Ovary (tissue), 9 donors: Measurements from ENCODE around the gene PRR16. TPM values are rescaled to one million over a fixed set of nuclear protein-coding genes. Genes with fewer than 3 reads are reported as not detected.

Experiments used
- DNase-seq, 5 donors: peaks; one replicate each; pipeline ENCODE4 v3.0.0-alpha.2; 2019 to 2020
- H3K27ac ChIP-seq, 2 donors: fragments of 200-600 bp; one replicate each; pipeline versions ENCODE4 v1.5.1 to v1.8.0; 2019 to 2022
- H3K27me3 ChIP-seq: fragments of 200-600 bp; one replicate; pipeline ENCODE4 v1.8.0; 2022
- H3K36me3 ChIP-seq: fragments of 200-600 bp; sonication (generic); one replicate; pipeline ENCODE4 v1.5.1; 2019
- H3K4me1 ChIP-seq: one replicate; pipeline ENCODE4 v1.8.1; 2013; ENCODE audit warnings: mild to moderate bottlenecking, moderate library complexity; ENCODE audit not compliant: insufficient read depth
- H3K4me3 ChIP-seq: fragments of 200-600 bp; sonication (generic); one replicate; pipeline ENCODE4 v1.5.1; 2017
- H3K9me3 ChIP-seq, 2 donors: fragments of 200-600 bp in 1 of 2; sonication (generic) in 1 of 2; one replicate each; pipeline versions ENCODE4 v1.5.1 to v1.8.1; 2013 to 2019; ENCODE audit warnings: mild to moderate bottlenecking in 1 of 2, moderate library complexity in 1 of 2
- CTCF ChIP-seq, 3 donors: fragments of 450-650 bp in 2 of 3; fragments of 200-600 bp in 1 of 3; IDR thresholded peaks; one replicate each; pipeline versions ENCODE4 v1.5.1 to v1.8.0; 2016 to 2022; ENCODE audit warnings: antibody characterized with exemption in 3 of 3, mild to moderate bottlenecking in 1 of 3
- EP300 ChIP-seq: sonication (generic); formaldehyde crosslinking; IDR thresholded peaks from one replicate; pipeline ENCODE4 v1.6.1; 2017; ENCODE audit warnings: antibody characterized with exemption
- POLR2A ChIP-seq: fragments of 450-650 bp; IDR thresholded peaks from one replicate; pipeline ENCODE4 v1.6.1; 2017; ENCODE audit warnings: antibody characterized with exemption, mild to moderate bottlenecking, moderate library complexity
- WGBS, 3 donors: extraction: QIAGEN DNeasy Blood & Tissue Kit in 1 of 3; methylation state at CpG; one replicate each; pipeline versions ENCODE4 v1.1.5 to v1.1.7; 2013 to 2017; 5-methylcytosine and 5-hydroxymethylcytosine counted together
- intact Hi-C, 4 donors: fragments of 100-400 bp; cut with DNase I; formaldehyde crosslinking; loops; one replicate each; pipeline versions ENCODE4 v1.11.0 to v1.15.1; 2022 to 2023
- polyA plus RNA-seq, 2 donors: library from polyadenylated mRNA; stranded (reverse); fragments of 200-250 nt in 1 of 2; fragments of 350-450 nt in 1 of 2; fragmentation: Illumina TruSeq in 1 of 2; extraction: RNeasy Lipid Tissue Mini Kit (QIAGEN cat#74804) in 1 of 2; gene quantifications; one replicate each; pipeline ENCODE4 v1.2.3, GENCODE V29; 2013 to 2014
- total RNA-seq, 7 donors: library from RNA; depleted of rRNA in 2 of 7; stranded (reverse); fragments of >200 nt in 2 of 7; fragmentation: NEBNext Ultra II Directional in 3 of 7; extraction: Animal tissue kit (Norgen Biotek cat#: 25700) in 3 of 7; gene quantifications; one replicate each; pipeline versions ENCODE4 v1.1.0 to v1.2.4, GENCODE V29; 2016 to 2023
- donor health status: DM: no; HTN: no; CAD: no; lungs with moderate emphysema.
- donor health status: DM: no; HTN: no; CAD: no.
- donor health status: Bipolar disorder and iron deficiency.
- donor health status: DM: yes; HTN: yes; CAD: no.
- donor health status: DM: no; HTN: no; CAD: no.
- donor health status: DM: yes; HTN: yes; CAD: no.

PRR16 gene
- total and polyA plus RNA-seq, 9 donors, result 1.5 to 11.0 (median 4.6) TPM

GRCh38 chr5:120510994-120511686, 47.0 kb downstream of the PRR16 start:
- Histone ChIP-seq H3K9me3 (no peaks in the 10 kb centered on the region), H3K27me3 (no peaks in the 10 kb centered on the region), H3K36me3 (no peaks in the 10 kb centered on the region), H3K27ac (no peak overlapping the region), H3K4me1 (no peaks in the 10 kb centered on the region), H3K4me3 (no peak overlapping the region)
- TF ChIP-seq POLR2A (no peak), CTCF (IDR thresholded peaks at IDR 0.05) (no peak), EP300 (no peak)
- intact Hi-C loops, result no loop called here
- WGBS, 3 donors, result 52 to 67% (median 64%) methylated on average over 4 of the region's 4 CpGs
- no peak for DNase-seq

DNA sequence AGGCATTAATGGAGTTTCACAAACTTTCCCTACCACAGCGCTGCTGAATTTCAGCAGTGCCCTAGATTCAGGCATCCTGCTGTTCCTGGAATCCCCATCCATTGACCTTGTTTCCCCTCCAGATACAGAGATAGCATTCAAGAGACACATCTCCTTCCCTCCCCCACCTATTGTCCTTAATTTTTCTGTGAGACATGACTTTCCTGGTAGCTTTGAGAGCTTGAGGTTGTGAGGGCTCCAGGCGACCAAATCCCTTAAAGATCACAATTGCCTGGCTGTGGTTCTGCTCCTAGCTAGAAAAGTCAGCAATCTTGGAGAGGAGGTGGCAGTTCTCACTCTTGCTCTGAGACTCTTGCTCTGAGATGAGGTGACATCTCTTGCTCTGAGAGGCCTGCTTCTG, 48.0 kb downstream of the PRR16 start:
- no peak overlapping the region for H3K27ac ChIP-seq
- DNase-seq, result no peak
- no peaks in the 10 kb centered on the region for H3K9me3 ChIP-seq
- TF ChIP-seq POLR2A, result no peak
- TF ChIP-seq EP300, result no peak
- no peak for TF ChIP-seq CTCF (IDR thresholded peaks at IDR 0.05)
- no peaks in the 10 kb centered on the region for H3K36me3 ChIP-seq
- H3K4me1 ChIP-seq, result no peaks in the 10 kb centered on the region
- H3K27me3 ChIP-seq, result no peaks in the 10 kb centered on the region
- intact Hi-C loops, result no loop called here
- 42 to 54% (median 43%) methylated on average over 2 of the region's 2 CpGs for WGBS, 3 donors
- H3K4me3 ChIP-seq, result no peak overlapping the region

GRCh38 chr5:120512791-120513650, 48.9 kb downstream of the PRR16 start:
- WGBS, 3 donors, result 86 to 89% (median 89%) methylated on average over 13 of the region's 13 CpGs
- H3K36me3 ChIP-seq, result no peaks in the 10 kb centered on the region
- H3K27me3 ChIP-seq, result no peaks in the 10 kb centered on the region
- intact Hi-C loops, result no loop called here
- H3K4me1 ChIP-seq, result no peaks in the 10 kb centered on the region
- no peaks in the 10 kb centered on the region for H3K9me3 ChIP-seq
- no peak overlapping the region for H3K27ac ChIP-seq
- TF ChIP-seq CTCF (IDR thresholded peaks at IDR 0.05), result no peak
- TF ChIP-seq POLR2A, result no peak
- TF ChIP-seq EP300, result no peak
- H3K4me3 ChIP-seq, result no peak overlapping the region
- no peak for DNase-seq

DNA sequence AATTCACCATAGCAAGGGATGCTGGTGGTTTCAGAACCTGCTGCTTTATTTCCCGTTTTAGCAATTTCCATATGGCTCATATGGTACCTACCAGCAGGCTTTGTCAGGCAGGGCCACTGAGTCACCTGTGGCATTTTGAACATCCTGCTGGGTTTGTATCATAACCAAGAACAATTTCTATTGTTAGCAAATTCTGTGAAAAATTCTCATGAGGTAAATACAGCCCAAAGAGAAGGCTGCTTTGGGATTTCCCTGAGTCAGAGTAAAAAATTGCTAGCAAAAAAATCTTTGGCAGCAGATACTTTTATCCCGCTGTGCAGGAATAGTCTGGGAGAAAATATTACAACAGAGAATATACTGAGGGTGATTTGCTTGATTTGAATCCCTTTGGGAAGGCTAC, 52.7 kb downstream of the PRR16 start:
- DNase-seq, result no peak
- no peak for TF ChIP-seq EP300
- no peak for TF ChIP-seq POLR2A
- no peak for TF ChIP-seq CTCF (IDR thresholded peaks at IDR 0.05)
- no peak overlapping the region for H3K4me3 ChIP-seq
- intact Hi-C loops, result no loop called here
- H3K27ac ChIP-seq, result no peak overlapping the region
- no peaks in the 10 kb centered on the region for H3K36me3 ChIP-seq
- H3K4me1 ChIP-seq, result no peaks in the 10 kb centered on the region
- no peaks in the 10 kb centered on the region for H3K27me3 ChIP-seq
- H3K9me3 ChIP-seq, result no peaks in the 10 kb centered on the region
- WGBS, 3 donors, result 53 to 55% (median 55%) methylated on average over 2 of the region's 2 CpGs
